ENCODE results near the gene TAS2R30. TPM values are rescaled to one million over a fixed set of nuclear protein-coding genes. Genes with fewer than 3 reads are reported as not detected.

TAS2R30 gene
- total RNA-seq, 4 donors from 2014 or later: 6.2 to 12.9 (median 10.4) TPM

DNA sequence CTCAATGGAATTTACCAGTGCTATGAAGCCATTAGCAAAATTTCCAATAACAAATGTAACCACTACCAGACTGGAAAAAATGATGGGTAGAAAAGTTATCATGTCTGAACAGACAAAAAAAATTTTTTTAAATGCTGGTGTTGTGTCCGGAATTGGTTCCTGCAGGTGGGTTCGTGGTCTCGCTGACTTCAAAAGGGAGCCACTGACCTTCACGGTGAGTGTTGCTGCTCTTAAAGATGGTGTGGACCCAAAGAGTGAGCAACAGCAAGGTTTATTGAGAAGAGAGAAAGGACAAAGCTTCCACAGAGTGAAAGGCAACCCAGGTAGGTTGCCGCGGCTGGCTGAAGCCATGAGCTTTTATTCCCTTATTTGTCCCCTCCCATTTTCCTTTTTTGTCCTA lies 42.3 kb downstream of the TAS2R30 start, which contains the start of gene TAS2R43:
TAS2R43 (minus strand) TSS at position 186 of the 400 bp plus-strand sequence; CDS start at position 102, 84 bp downstream.
- no peak within 1 kb of the TSS for H3K4me3 ChIP-seq
- no peak within 1 kb of the TSS for H3K27ac ChIP-seq
- no peaks in the 10 kb centered on the region for H3K4me1 ChIP-seq
- H3K36me3 ChIP-seq: no peaks in the 10 kb centered on the region
- no peak for DNase-seq
- no peaks in the 10 kb centered on the region for H3K9me3 ChIP-seq
- no peaks in the 10 kb centered on the region for H3K27me3 ChIP-seq
- TF ChIP-seq CTCF (IDR thresholded peaks at IDR 0.05) (no peak), POLR2A (IDR thresholded peaks at IDR 0.05) (no peak)

DNA sequence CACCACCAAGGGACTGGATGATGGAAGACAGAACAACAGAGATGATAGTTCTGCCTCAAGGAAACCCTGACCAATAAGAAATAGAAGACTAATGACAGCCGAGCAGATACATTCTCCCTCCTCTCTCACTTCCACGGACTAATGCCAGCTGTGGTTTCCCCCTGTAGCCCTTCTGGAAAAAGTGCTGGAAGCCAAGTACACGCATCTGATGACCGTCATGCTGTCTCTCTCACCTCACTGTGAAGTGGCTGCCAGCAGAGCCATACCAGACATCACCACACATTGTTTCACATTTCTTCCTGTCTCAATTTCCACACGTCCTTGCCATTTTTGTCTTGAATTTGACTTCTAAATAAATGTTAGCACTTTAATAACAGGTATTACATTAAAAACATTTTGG lies 45.2 kb downstream of the TAS2R30 start:
- DNase-seq: no peak
- H3K4me3 ChIP-seq: no peak overlapping the region
- no peak overlapping the region for H3K27ac ChIP-seq
- H3K4me1 ChIP-seq: no peaks in the 10 kb centered on the region
- H3K9me3 ChIP-seq: no peaks in the 10 kb centered on the region
- no peak for TF ChIP-seq CTCF (IDR thresholded peaks at IDR 0.05)
- TF ChIP-seq POLR2A (IDR thresholded peaks at IDR 0.05): no peak
- H3K27me3 ChIP-seq: no peaks in the 10 kb centered on the region
- H3K36me3 ChIP-seq: no peaks in the 10 kb centered on the region

DNA sequence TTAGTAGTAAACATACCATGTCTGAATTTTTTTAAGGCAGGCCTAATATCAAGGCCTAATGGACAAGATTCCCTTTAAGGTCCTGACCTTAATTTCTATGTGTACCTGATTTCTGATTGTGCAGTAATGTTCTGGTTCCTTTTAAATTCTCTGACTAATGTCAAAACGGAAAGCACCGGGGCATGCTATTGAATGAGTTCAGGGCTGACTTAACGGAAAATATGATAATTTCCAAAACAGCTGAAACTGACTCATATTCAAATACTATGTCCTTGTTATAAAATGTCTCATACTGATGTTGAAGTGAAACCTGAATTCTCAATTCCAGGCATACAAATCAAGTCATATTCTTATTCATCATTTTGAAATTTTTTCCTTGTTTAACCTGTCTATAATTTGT lies 49.0 kb downstream of the TAS2R30 start:
- Histone ChIP-seq H3K4me3 (no peak overlapping the region), H3K27ac (no peak overlapping the region), H3K27me3 (no peaks in the 10 kb centered on the region), H3K9me3 (peaks cover 0 to 9% (median 0%) of the 10 kb centered on the region in 4 donors), H3K36me3 (no peaks in the 10 kb centered on the region), H3K4me1 (no peaks in the 10 kb centered on the region)
- TF ChIP-seq CTCF (IDR thresholded peaks at IDR 0.05) (no peak), POLR2A (IDR thresholded peaks at IDR 0.05) (no peak)
- no peak for DNase-seq

Small RNA genes lying within 50 kb of the gene (small RNA-seq; reads per million reads assigned to genes)
- gene AC018630.1: 0 reads per million in 2 donors

Other genes starting within 250 kb of the TAS2R30 start
- gene TAS2R13, start 225.1 kb downstream of the TAS2R30 start, total RNA-seq: 1 to 10 TPM in 3 of 4 donors, not detected in 1; 1.8 to 7.9 (median 7.2) TPM
- not detected for gene PRH2, start 205.4 kb downstream of the TAS2R30 start, total RNA-seq
- 1 to 10 TPM in 3 of 4 donors, not detected in 1; 3.4 to 5.1 (median 4.8) TPM for gene TAS2R14, start 195.4 kb downstream of the TAS2R30 start, total RNA-seq
- 1 to 10 TPM in 3 of 4 donors, not detected in 1; 1.6 to 3.9 (median 1.9) TPM for gene TAS2R50, start 147.7 kb downstream of the TAS2R30 start, total RNA-seq
- gene TAS2R20, start 136.3 kb downstream of the TAS2R30 start, total RNA-seq: 1 to 10 TPM; 3.5 to 9.1 (median 4.7) TPM
- 10 to 100 TPM in 2 of 4 donors, 1 to 10 TPM in 2; 3.2 to 14.9 (median 8.2) TPM for gene TAS2R19, start 112.0 kb downstream of the TAS2R30 start, total RNA-seq
- 10 to 100 TPM in 2 of 4 donors, 1 to 10 TPM in 2; 8.1 to 20.6 (median 11.1) TPM for gene TAS2R31, start 103.2 kb downstream of the TAS2R30 start, total RNA-seq
- gene TAS2R46, start 72.3 kb downstream of the TAS2R30 start, total RNA-seq: 1 to 10 TPM in 3 of 4 donors, not detected in 1; 3.2 to 6.1 (median 4.2) TPM
- gene TAS2R43, start 42.3 kb downstream of the TAS2R30 start, total RNA-seq: 1 to 10 TPM; 2.1 to 7.4 (median 5.7) TPM
- gene SMIM10L1, start 36.5 kb upstream of the TAS2R30 start, total RNA-seq: 1 to 10 TPM; 5.8 to 7.9 (median 7.0) TPM
- gene TAS2R42, start 52.3 kb upstream of the TAS2R30 start, total RNA-seq: not detected
- gene PRB3, start 135.1 kb upstream of the TAS2R30 start, total RNA-seq: not detected
- not detected for gene PRB4, start 175.8 kb upstream of the TAS2R30 start, total RNA-seq